Erythroblast (primary cell): ENCODE data around the gene MED27.

Experiments used
- GATA1 ChIP-seq: IDR thresholded peaks from 2 replicates; pipeline ENCODE4 v1.6.1; 2011; ENCODE audit warnings: low read depth, mild to moderate bottlenecking, control low read depth, low read length, moderate library complexity
- POLR2A ChIP-seq: IDR thresholded peaks from 2 replicates; pipeline ENCODE4 v1.6.1; 2011; ENCODE audit warnings: mild to moderate bottlenecking, low read length

DNA sequence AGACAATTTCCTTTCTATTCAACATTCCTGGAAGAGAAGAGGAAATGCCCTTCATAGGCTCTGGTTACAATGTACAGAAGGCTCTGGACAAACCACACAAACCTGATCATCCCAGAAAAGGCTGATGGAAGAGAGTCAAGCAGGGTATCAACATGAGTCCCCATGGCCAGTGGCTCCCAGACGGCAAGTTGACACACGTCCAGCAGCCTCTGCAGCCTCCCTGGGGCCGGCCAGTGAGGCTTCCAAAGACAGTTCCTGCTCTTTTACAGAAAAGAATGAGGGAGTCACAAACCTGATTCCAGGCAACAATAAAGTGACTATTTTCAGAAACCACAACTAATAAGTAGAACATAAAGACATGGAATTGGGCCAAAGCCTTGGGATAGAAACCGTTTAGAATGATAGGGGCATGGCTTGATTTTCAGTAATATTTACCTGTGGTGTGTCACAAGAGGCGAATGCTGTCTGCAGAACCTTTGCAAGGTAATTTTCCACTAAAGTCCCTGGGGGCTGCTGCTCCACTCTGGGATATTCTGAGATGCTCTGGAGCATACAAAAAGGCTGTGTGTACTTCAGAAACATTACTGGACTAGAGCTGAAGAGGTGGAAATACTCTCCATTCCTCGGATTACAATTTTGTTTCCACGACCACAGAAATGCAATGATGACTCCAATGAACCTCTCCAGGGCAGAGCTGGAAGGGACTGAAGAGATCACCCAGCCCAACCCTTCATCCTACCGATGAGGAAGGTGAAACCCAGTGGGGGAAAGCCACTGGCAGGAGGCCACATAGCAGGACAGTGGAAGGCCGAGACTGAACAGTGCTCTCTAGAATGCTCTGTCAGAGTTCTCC lies 10.4 kb downstream of the MED27 start:
- TF ChIP-seq POLR2A (no peak), GATA1 (no peak)
